Measurements from ENCODE around the gene KIF1C.

Gene KIF1C

GRCh38 chr17:4997302-4998026 lies at the start of gene KIF1C, which contains the start of gene INCA1:
Gene KIF1C, plus strand, starts transcription at chr17:4997950. Its CDS starts 2,297 bp downstream, at chr17:5000247.
Gene INCA1, minus strand, starts transcription at chr17:4997522. Its CDS starts 3,085 bp downstream, at chr17:4994437.
- in situ Hi-C loops (cut with HindIII; ENCODE audit: low sequenced_read_pairs): no loop called here

GRCh38 chr17:4948166-4948930 lies 49.4 kb upstream of the KIF1C start, which contains the start of gene PFN1:
Gene PFN1, minus strand, starts transcription at chr17:4948530. Its CDS starts 136 bp downstream, at chr17:4948394.
- in situ Hi-C loops (cut with HindIII; ENCODE audit: low sequenced_read_pairs): loop anchor here (5.0 kb wide), 1 partner anchor 54 kb away; no protein-coding TSS in a partner anchor

GRCh38 chr17:4948931-4949320 lies 48.8 kb upstream of the KIF1C start:
- in situ Hi-C loops (cut with HindIII; ENCODE audit: low sequenced_read_pairs): loop anchor here (5.0 kb wide), 1 partner anchor 53 kb away; no protein-coding TSS in a partner anchor

- in situ Hi-C loops (cut with HindIII; ENCODE audit: low sequenced_read_pairs): loop anchor here (5.0 kb wide), 1 partner anchor 53 kb away; no protein-coding TSS in a partner anchor
Observed at GRCh38 chr17:4949321-4950074, 48.3 kb upstream of the KIF1C start.

GRCh38 chr17:4950075-4950745 lies 47.5 kb upstream of the KIF1C start:
- in situ Hi-C loops (cut with HindIII; ENCODE audit: low sequenced_read_pairs): no loop called here

GRCh38 chr17:4950746-4951204 lies 47.0 kb upstream of the KIF1C start, which contains the start of gene ENO3:
Gene ENO3, plus strand, starts transcription at chr17:4951119. Its CDS starts 711 bp downstream, at chr17:4951830.
- in situ Hi-C loops (cut with HindIII; ENCODE audit: low sequenced_read_pairs): no loop called here

- in situ Hi-C loops (cut with HindIII; ENCODE audit: low sequenced_read_pairs): no loop called here
Observed at GRCh38 chr17:4951486-4951885, 46.3 kb upstream of the KIF1C start.

- in situ Hi-C loops (cut with HindIII; ENCODE audit: low sequenced_read_pairs): no loop called here
Observed at GRCh38 chr17:4953451-4953961, 44.2 kb upstream of the KIF1C start.

GRCh38 chr17:4955091-4955490 lies 42.7 kb upstream of the KIF1C start:
- in situ Hi-C loops (cut with HindIII; ENCODE audit: low sequenced_read_pairs): no loop called here

- in situ Hi-C loops (cut with HindIII; ENCODE audit: low sequenced_read_pairs): no loop called here
Observed at GRCh38 chr17:4956493-4957061, 41.2 kb upstream of the KIF1C start.

GRCh38 chr17:4958102-4958501 lies 39.6 kb upstream of the KIF1C start:
- in situ Hi-C loops (cut with HindIII; ENCODE audit: low sequenced_read_pairs): no loop called here

- in situ Hi-C loops (cut with HindIII; ENCODE audit: low sequenced_read_pairs): no loop called here
Observed at GRCh38 chr17:4959261-4959965, 38.3 kb upstream of the KIF1C start.

GRCh38 chr17:4960279-4960922 lies 37.3 kb upstream of the KIF1C start:
- in situ Hi-C loops (cut with HindIII; ENCODE audit: low sequenced_read_pairs): no loop called here

- in situ Hi-C loops (cut with HindIII; ENCODE audit: low sequenced_read_pairs): no loop called here
Observed at GRCh38 chr17:4965311-4965986, 32.3 kb upstream of the KIF1C start.

- in situ Hi-C loops (cut with HindIII; ENCODE audit: low sequenced_read_pairs): no loop called here
Observed at GRCh38 chr17:4966844-4967538, 30.8 kb upstream of the KIF1C start.

- in situ Hi-C loops (cut with HindIII; ENCODE audit: low sequenced_read_pairs): no loop called here
Observed at GRCh38 chr17:4967539-4968485, 29.9 kb upstream of the KIF1C start, which contains the start of gene SPAG7. Gene SPAG7, minus strand, starts transcription at chr17:4967817. Its CDS starts 13 bp downstream, at chr17:4967804.

Data from endothelial cell of hepatic sinusoid (primary cell).